ENCODE data around the gene NODAL. TPM values are rescaled to one million over a fixed set of nuclear protein-coding genes. Genes with fewer than 3 reads are reported as not detected.

The NODAL gene
- polyA plus RNA-seq, 4 donors = 0.04 to 0.16 TPM; not detected in 2

DNA sequence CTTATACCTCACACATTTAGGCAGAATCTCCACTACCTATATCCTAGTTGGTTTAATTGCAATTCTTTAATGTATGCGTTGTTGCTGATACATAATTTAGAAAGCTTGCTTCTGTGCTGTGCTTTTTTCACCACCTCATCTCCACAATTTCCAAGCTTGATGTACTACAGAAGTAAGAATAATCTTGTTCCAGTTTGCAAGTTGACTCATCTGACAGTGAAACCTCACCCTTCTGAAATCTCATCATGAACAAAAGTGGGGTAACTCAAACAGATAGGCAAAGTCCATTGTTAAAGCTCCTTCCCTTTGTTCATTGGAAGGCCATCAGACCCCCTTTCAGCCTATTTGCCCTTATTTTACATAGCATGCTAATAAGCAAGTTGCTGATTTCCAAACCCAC, 23.9 kb downstream of the NODAL start:
- H3K4me3 ChIP-seq (ENCODE audit: low read depth in 1 of 3, low read length in 3 of 3) = no peak overlapping the region
- WGBS, 3 donors = 86 to 91% (median 87%) methylated on average over 1 of the region's 1 CpG
- FAIRE-seq (no peak), DNase-seq (no peak)
- no peak overlapping the region for H3K27ac ChIP-seq (ENCODE audit: low read depth in 1 of 3, low read length in 2 of 3)
- no peaks in the 10 kb centered on the region for H3K4me1 ChIP-seq (ENCODE audit: control insufficient read depth in 3 of 3, insufficient read depth in 2 of 3, low read depth in 1 of 3, low read length in 2 of 3)
- H3K36me3 ChIP-seq (ENCODE audit: control insufficient read depth in 3 of 3, insufficient read depth in 2 of 3, low read depth in 1 of 3, low read length in 3 of 3) = peaks cover 7 to 38% (median 18%) of the 10 kb centered on the region in 3 donors
- no peaks in the 10 kb centered on the region for H3K9me3 ChIP-seq (ENCODE audit: control insufficient read depth in 2 of 2, insufficient read depth in 1 of 2, low read depth in 1 of 2, low read length in 1 of 2)
- H3K27me3 ChIP-seq (ENCODE audit: control insufficient read depth in 3 of 3, insufficient read depth in 3 of 3, low read length in 3 of 3) = no peaks in the 10 kb centered on the region

DNA sequence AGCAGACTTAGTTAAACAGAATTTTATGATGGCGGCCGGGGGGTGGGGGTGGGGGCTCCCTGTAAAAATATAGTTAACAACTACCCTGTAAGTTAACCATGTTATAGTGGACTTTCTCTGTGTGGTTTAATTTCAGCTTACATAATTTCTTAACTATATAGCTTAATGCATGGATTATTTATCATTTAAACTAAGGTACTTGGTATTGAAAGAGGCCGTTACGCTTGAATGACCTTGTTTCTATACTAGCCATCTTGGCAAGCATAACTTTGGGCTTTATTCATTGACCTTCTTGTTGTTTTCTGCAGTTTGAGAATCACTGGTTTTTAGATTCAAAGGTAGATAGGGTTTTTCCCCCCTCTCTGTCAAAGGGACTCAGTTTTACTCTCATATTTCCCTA, 29.1 kb downstream of the NODAL start:
- WGBS, 3 donors = 81 to 88% (median 86%) methylated on average over 4 of the region's 4 CpGs
- Histone ChIP-seq H3K27ac (ENCODE audit: low read depth in 1 of 3, low read length in 2 of 3) (no peak overlapping the region), H3K4me3 (ENCODE audit: low read depth in 1 of 3, low read length in 3 of 3) (no peak overlapping the region), H3K9me3 (ENCODE audit: control insufficient read depth in 2 of 2, insufficient read depth in 1 of 2, low read depth in 1 of 2, low read length in 1 of 2) (no peaks in the 10 kb centered on the region), H3K36me3 (ENCODE audit: control insufficient read depth in 3 of 3, insufficient read depth in 2 of 3, low read depth in 1 of 3, low read length in 3 of 3) (peaks cover 0 to 12% (median 0%) of the 10 kb centered on the region in 3 donors), H3K27me3 (ENCODE audit: control insufficient read depth in 3 of 3, insufficient read depth in 3 of 3, low read length in 3 of 3) (no peaks in the 10 kb centered on the region), H3K4me1 (ENCODE audit: control insufficient read depth in 3 of 3, insufficient read depth in 2 of 3, low read depth in 1 of 3, low read length in 2 of 3) (no peaks in the 10 kb centered on the region)
- DNase-seq (no peak), FAIRE-seq (no peak)

DNA sequence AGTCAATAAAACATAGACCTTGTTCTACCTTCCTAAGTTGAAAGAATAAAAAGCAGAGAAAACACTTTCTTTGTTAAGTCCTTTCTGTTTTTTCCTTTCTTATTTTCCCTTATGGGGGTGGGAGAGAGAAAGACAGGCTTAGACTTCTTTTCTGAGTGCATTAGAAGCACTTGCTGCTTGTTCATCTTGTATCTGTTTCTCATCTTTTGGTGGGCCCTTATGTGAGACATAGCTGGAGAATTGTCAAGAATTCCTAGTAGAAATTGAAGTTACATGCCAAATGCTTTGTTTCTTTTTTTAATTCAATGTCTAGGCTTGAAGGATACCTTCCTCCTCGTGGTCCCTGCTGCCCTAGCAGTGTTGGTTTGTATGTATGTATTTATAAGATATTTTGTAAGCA, 30.9 kb downstream of the NODAL start:
- H3K4me1 ChIP-seq (ENCODE audit: control insufficient read depth in 3 of 3, insufficient read depth in 2 of 3, low read depth in 1 of 3, low read length in 2 of 3) = peaks cover 2 to 12% (median 3%) of the 10 kb centered on the region in 3 donors
- peaks cover 0 to 17% (median 0%) of the 10 kb centered on the region in 3 donors for H3K36me3 ChIP-seq (ENCODE audit: control insufficient read depth in 3 of 3, insufficient read depth in 2 of 3, low read depth in 1 of 3, low read length in 3 of 3)
- DNase-seq (no peak), FAIRE-seq (no peak)
- H3K4me3 ChIP-seq (ENCODE audit: low read depth in 1 of 3, low read length in 3 of 3) = no peak overlapping the region
- 47 to 65% (median 49%) methylated on average over 1 of the region's 1 CpG for WGBS, 3 donors
- H3K9me3 ChIP-seq (ENCODE audit: control insufficient read depth in 2 of 2, insufficient read depth in 1 of 2, low read depth in 1 of 2, low read length in 1 of 2) = no peaks in the 10 kb centered on the region
- no peak overlapping the region for H3K27ac ChIP-seq (ENCODE audit: low read depth in 1 of 3, low read length in 2 of 3)
- H3K27me3 ChIP-seq (ENCODE audit: control insufficient read depth in 3 of 3, insufficient read depth in 3 of 3, low read length in 3 of 3) = no peaks in the 10 kb centered on the region

DNA sequence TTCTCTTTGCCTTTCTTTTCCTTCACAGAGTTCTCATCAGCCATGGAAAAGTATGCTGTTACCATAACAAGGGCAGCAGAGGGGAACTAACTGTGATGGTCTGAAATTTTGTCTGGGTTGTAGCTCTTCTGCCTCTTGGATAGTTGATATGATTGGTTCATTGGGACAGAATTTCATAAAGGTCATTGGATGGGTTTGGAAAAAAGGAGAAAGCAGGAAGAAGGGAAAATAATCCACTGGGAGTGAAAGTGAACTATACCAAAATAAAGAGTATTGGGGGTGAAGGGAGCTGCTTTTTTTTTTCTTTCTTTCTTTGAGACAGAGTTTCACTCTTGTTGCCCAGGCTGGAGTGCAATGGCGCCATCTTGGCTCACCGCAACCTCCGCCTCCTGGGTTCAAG, 31.7 kb downstream of the NODAL start:
- Histone ChIP-seq H3K4me1 (ENCODE audit: control insufficient read depth in 3 of 3, insufficient read depth in 2 of 3, low read depth in 1 of 3, low read length in 2 of 3) (peaks cover 2 to 12% (median 3%) of the 10 kb centered on the region in 3 donors), H3K4me3 (ENCODE audit: low read depth in 1 of 3, low read length in 3 of 3) (no peak overlapping the region), H3K9me3 (ENCODE audit: control insufficient read depth in 2 of 2, insufficient read depth in 1 of 2, low read depth in 1 of 2, low read length in 1 of 2) (no peaks in the 10 kb centered on the region), H3K27me3 (ENCODE audit: control insufficient read depth in 3 of 3, insufficient read depth in 3 of 3, low read length in 3 of 3) (no peaks in the 10 kb centered on the region), H3K27ac (ENCODE audit: low read depth in 1 of 3, low read length in 2 of 3) (no peak overlapping the region), H3K36me3 (ENCODE audit: control insufficient read depth in 3 of 3, insufficient read depth in 2 of 3, low read depth in 1 of 3, low read length in 3 of 3) (peaks cover 0 to 16% (median 0%) of the 10 kb centered on the region in 3 donors)
- WGBS, 3 donors = 88 to 100% (median 98%) methylated on average over 3 of the region's 3 CpGs
- DNase-seq = no peak
- no peak for FAIRE-seq

DNA sequence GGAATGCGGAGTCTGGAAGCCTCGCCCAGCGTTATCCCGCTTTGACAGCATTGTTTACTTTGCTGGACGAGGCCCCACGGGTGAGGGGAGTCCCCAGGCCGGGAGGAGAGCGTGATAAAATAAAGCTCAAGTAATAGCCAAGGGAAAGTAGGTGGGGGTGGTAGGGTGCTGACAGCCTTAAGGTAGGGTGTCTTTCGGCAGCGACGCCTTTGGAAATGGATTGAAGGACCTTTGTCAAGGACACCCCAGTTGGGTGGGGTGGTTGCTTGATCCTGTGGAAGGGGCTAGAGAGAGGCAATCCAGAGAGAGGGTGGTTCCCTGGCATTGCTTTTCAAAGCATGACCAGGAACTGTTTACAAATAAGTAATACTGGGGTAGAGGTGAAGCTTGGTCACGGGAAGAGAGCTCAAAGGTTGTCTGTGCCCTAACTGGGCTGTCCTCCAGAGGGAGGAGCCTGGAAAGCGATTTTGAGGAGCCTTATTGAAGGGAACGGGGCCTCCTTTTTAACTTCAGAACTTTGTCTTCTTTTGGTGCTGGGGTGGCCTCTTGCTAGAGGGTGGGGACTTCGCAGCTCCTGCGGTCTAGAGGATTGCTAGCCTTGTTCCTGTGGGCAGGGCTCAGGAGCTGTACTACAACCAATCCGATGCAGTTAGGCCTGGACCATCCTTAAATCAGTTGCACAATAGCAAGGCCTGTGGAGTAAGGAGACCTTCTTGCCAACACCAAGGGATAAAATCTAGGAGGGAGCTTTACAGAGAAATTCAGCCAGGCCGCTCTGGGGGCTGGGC, 36.2 kb downstream of the NODAL start:
- no peaks in the 10 kb centered on the region for H3K9me3 ChIP-seq (ENCODE audit: control insufficient read depth in 2 of 2, insufficient read depth in 1 of 2, low read depth in 1 of 2, low read length in 1 of 2)

DNA sequence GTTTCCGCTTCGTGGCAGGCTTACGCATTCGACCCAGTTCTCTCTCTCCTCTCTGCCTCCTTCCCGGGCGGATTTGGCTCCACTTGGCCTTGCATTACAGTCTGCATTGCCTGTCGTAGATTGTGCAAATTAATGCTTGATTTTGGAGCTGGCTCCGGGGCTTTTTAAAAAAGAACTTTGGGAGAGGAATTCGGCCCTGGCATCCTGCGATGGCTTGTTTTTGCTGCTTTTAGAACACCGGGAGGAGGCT, 36.8 kb downstream of the NODAL start:
- no peaks in the 10 kb centered on the region for H3K9me3 ChIP-seq (ENCODE audit: control insufficient read depth in 2 of 2, insufficient read depth in 1 of 2, low read depth in 1 of 2, low read length in 1 of 2)
- peaks cover 0 to 6% (median 0%) of the 10 kb centered on the region in 3 donors for H3K36me3 ChIP-seq (ENCODE audit: control insufficient read depth in 3 of 3, insufficient read depth in 2 of 3, low read depth in 1 of 3, low read length in 3 of 3)
- H3K4me3 ChIP-seq (ENCODE audit: low read depth in 1 of 3, low read length in 3 of 3) = peak overlapping the region; percentile 74 to 100 (median 78)
- FAIRE-seq (no peak), DNase-seq (peak in 1 of 2 donors; percentile 47)
- 0 to 1% (median 0%) methylated on average over 11 of the region's 11 CpGs for WGBS, 3 donors
- no peaks in the 10 kb centered on the region for H3K27me3 ChIP-seq (ENCODE audit: control insufficient read depth in 3 of 3, insufficient read depth in 3 of 3, low read length in 3 of 3)
- peaks cover 2 to 16% (median 3%) of the 10 kb centered on the region in 3 donors for H3K4me1 ChIP-seq (ENCODE audit: control insufficient read depth in 3 of 3, insufficient read depth in 2 of 3, low read depth in 1 of 3, low read length in 2 of 3)
- H3K27ac ChIP-seq (ENCODE audit: low read depth in 1 of 3, low read length in 2 of 3) = peak overlapping the region; percentile 89 to 100 (median 97)

More for the DNA sequence above, 36.2 kb downstream of the NODAL start:
- DNase-seq = peak; percentile 92 to 95
- 2% methylated on average over 18 of the region's 18 CpGs for WGBS, 3 donors
- peak overlapping the region; percentile 74 to 100 (median 78) for H3K4me3 ChIP-seq (ENCODE audit: low read depth in 1 of 3, low read length in 3 of 3)
- peaks cover 0 to 6% (median 0%) of the 10 kb centered on the region in 3 donors for H3K36me3 ChIP-seq (ENCODE audit: control insufficient read depth in 3 of 3, insufficient read depth in 2 of 3, low read depth in 1 of 3, low read length in 3 of 3)
- no peaks in the 10 kb centered on the region for H3K27me3 ChIP-seq (ENCODE audit: control insufficient read depth in 3 of 3, insufficient read depth in 3 of 3, low read length in 3 of 3)
- FAIRE-seq = no peak
- peak overlapping the region; percentile 89 to 100 (median 97) for H3K27ac ChIP-seq (ENCODE audit: low read depth in 1 of 3, low read length in 2 of 3)
- H3K4me1 ChIP-seq (ENCODE audit: control insufficient read depth in 3 of 3, insufficient read depth in 2 of 3, low read depth in 1 of 3, low read length in 2 of 3) = peaks cover 2 to 16% (median 3%) of the 10 kb centered on the region in 3 donors

DNA sequence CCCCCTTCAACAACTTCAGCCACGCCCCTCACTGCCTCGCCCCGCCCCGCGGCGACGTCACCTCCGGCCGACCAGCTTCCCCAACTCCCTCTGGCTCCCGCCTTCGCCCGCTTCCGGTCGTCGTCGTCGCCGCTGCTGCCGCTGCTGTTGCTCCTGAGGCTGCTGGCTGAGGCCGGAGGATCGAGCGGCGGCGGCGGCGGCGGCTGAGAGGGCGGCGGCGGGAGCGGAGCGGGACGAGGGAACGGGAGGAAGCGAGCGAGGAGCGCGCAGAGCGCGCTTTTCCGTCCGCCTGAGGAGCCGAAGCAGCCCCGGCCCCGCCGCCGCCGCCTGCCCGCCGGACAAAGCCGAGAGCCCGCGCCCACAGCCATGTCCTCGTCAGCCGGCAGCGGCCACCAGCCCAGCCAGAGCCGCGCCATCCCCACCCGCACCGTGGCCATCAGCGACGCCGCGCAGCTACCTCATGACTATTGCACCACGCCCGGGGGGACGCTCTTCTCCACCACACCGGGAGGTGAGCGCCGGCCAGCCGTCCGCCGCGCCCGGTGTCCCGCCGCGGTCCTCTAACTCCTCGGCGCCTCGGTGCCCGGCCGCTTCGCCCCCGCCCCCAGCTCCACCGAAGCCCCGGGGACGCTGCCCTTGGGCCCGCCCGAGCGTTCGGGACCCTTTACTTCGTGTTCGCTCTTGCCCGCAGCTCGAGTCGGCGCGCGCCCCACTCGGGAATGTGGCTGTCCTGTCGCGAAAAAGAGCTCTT, 37.3 kb downstream of the NODAL start, which contains the start of gene EIF4EBP2:
Gene EIF4EBP2 (plus strand): TSS at position 110 of the 751 bp plus-strand sequence. CDS start 257 bp downstream, at position 367.
- Histone ChIP-seq H3K4me1 (ENCODE audit: control insufficient read depth in 3 of 3, insufficient read depth in 2 of 3, low read depth in 1 of 3, low read length in 2 of 3) (peaks cover 2 to 16% (median 3%) of the 10 kb centered on the region in 3 donors), H3K36me3 (ENCODE audit: control insufficient read depth in 3 of 3, insufficient read depth in 2 of 3, low read depth in 1 of 3, low read length in 3 of 3) (peaks cover 0 to 6% (median 0%) of the 10 kb centered on the region in 3 donors), H3K27ac (ENCODE audit: low read depth in 1 of 3, low read length in 2 of 3) (peak within 1 kb of the TSS; percentile 89 to 100 (median 97)), H3K27me3 (ENCODE audit: control insufficient read depth in 3 of 3, insufficient read depth in 3 of 3, low read length in 3 of 3) (no peaks in the 10 kb centered on the region), H3K9me3 (ENCODE audit: control insufficient read depth in 2 of 2, insufficient read depth in 1 of 2, low read depth in 1 of 2, low read length in 1 of 2) (no peaks in the 10 kb centered on the region), H3K4me3 (ENCODE audit: low read depth in 1 of 3, low read length in 3 of 3) (peak within 1 kb of the TSS; percentile 74 to 100 (median 78))
- no peak for FAIRE-seq
- 0 to 1% (median 0%) methylated on average over 84 to 103 of the region's 103 CpGs for WGBS, 3 donors
- DNase-seq = peak; percentile 95 to 99

DNA sequence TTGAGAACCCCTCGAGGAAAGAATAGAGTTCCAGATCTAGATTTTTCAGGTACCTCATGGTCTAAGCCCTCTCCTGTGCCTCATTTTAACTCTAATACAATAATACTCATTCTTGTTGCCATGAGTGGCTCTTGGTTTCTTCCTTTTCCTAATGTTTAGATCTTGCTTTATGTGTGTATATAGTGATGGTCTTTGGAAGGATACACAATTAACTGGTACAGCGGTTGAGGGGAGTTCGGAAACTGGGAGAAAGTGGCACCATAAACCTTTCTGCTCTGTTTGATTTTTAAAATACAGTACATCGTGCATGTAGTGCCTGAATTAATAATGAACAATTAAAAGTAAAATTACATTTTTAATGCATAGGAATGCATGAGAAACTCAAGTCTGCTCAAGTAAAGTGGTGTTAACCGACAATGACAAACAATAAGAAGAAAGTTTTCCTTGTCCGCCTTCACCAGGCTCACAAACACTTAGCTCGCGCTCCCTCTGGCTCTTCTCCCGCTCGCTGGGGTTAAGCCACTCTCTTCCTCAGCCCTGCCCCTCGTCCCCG, 37.9 kb downstream of the NODAL start:
- 3 to 4% (median 4%) methylated on average over 10 to 12 of the region's 12 CpGs for WGBS, 3 donors
- peaks cover 0 to 6% (median 0%) of the 10 kb centered on the region in 3 donors for H3K36me3 ChIP-seq (ENCODE audit: control insufficient read depth in 3 of 3, insufficient read depth in 2 of 3, low read depth in 1 of 3, low read length in 3 of 3)
- H3K27me3 ChIP-seq (ENCODE audit: control insufficient read depth in 3 of 3, insufficient read depth in 3 of 3, low read length in 3 of 3) = no peaks in the 10 kb centered on the region
- FAIRE-seq (no peak), DNase-seq (no peak)
- H3K27ac ChIP-seq (ENCODE audit: low read depth in 1 of 3, low read length in 2 of 3) = peak overlapping the region in 2 of 3 donors; percentile 14 to 97
- H3K4me3 ChIP-seq (ENCODE audit: low read depth in 1 of 3, low read length in 3 of 3) = peak overlapping the region; percentile 3 to 100 (median 78)
- H3K9me3 ChIP-seq (ENCODE audit: control insufficient read depth in 2 of 2, insufficient read depth in 1 of 2, low read depth in 1 of 2, low read length in 1 of 2) = no peaks in the 10 kb centered on the region
- H3K4me1 ChIP-seq (ENCODE audit: control insufficient read depth in 3 of 3, insufficient read depth in 2 of 3, low read depth in 1 of 3, low read length in 2 of 3) = peaks cover 2 to 16% (median 3%) of the 10 kb centered on the region in 3 donors
